HL-60 (cell line): ENCODE results near the gene ZNF182.
"Not testable (repeated sequence)": the region's sequence is repeated elsewhere in the genome, so short reads cannot be mapped to it uniquely, and the experiment has no call there.

ENCODE experiments used
- DNase-seq, 2 experiments: peaks; one replicate each; pipeline ENCODE4 v3.0.0-alpha.2; 2010 to 2020; ENCODE audit warnings: low read depth in 1 of 2, low spot score in 1 of 2
- H3K27ac ChIP-seq: fragments of 250-450 bp; sonication (Bioruptor Pico); replicated peaks from 2 replicates; pipeline ENCODE4 v1.5.1; 2020; ENCODE audit warnings: mild to moderate bottlenecking, moderate library complexity
- H3K27me3 ChIP-seq: fragments of 250-450 bp; sonication (Bioruptor Pico); 2 replicates; pipeline ENCODE4 v1.5.1; 2021; ENCODE audit warnings: mild to moderate bottlenecking, moderate library complexity; ENCODE audit not compliant: insufficient read depth, poor library complexity, severe bottlenecking
- H3K4me3 ChIP-seq: replicated peaks from 2 replicates; pipeline ENCODE4 v1.5.1; 2011; ENCODE audit warnings: mild to moderate bottlenecking, control low read depth, low read length; ENCODE audit not compliant: insufficient read depth
- CTCF ChIP-seq: IDR thresholded peaks from one replicate; pipeline ENCODE4 v1.5.1; 2011; ENCODE audit warnings: low read length, control low read depth, inconsistent platforms; ENCODE audit not compliant: insufficient read depth
- GABPA ChIP-seq: IDR thresholded peaks from 2 replicates; pipeline ENCODE4 v1.6.1; 2012; ENCODE audit warnings: low read depth
- POLR2AphosphoS5 ChIP-seq: IDR thresholded peaks from 2 replicates; pipeline ENCODE4 v1.6.1; 2012; ENCODE audit warnings: low read depth
- REST ChIP-seq: IDR thresholded peaks from 2 replicates; pipeline ENCODE4 v1.6.1; 2012; ENCODE audit warnings: low read depth; ENCODE audit not compliant: insufficient replicate concordance
- SPI1 ChIP-seq: IDR thresholded peaks from 2 replicates; pipeline ENCODE4 v1.6.1; 2012; ENCODE audit warnings: low read depth, mild to moderate bottlenecking, borderline replicate concordance

Gene ZNF182

GRCh38 chrX:47976254-47977151 lies 27.3 kb downstream of the ZNF182 start:
- no peak for TF ChIP-seq REST
- no peak for TF ChIP-seq POLR2AphosphoS5
- no peak for TF ChIP-seq GABPA
- no peak for TF ChIP-seq CTCF
- TF ChIP-seq SPI1: no peak
- no peaks in the 10 kb centered on the region for H3K27me3 ChIP-seq
- no peak overlapping the region for H3K4me3 ChIP-seq
- H3K27ac ChIP-seq: no peak overlapping the region
- no peak for DNase-seq

- Histone ChIP-seq H3K27me3 (no peaks in the 10 kb centered on the region), H3K4me3 (no peak overlapping the region), H3K27ac (no peak overlapping the region)
- no peak for TF ChIP-seq POLR2AphosphoS5
- TF ChIP-seq GABPA: no peak
- no peak for TF ChIP-seq REST
- TF ChIP-seq SPI1: no peak
- TF ChIP-seq CTCF: no peak
- DNase-seq: no peak
Measured at GRCh38 chrX:47973235-47973634, 30.6 kb downstream of the ZNF182 start.

GRCh38 chrX:47965526-47965925 lies 38.3 kb downstream of the ZNF182 start:
- H3K27me3 ChIP-seq, DNase-seq: not testable (repeated sequence)

GRCh38 chrX:47961830-47962229 lies 42.0 kb downstream of the ZNF182 start:
- not testable (repeated sequence) for H3K4me3 ChIP-seq, DNase-seq, H3K27ac ChIP-seq, H3K27me3 ChIP-seq

More at GRCh38 chrX:47965526-47965925, 38.3 kb downstream of the ZNF182 start:
- H3K27ac ChIP-seq, H3K4me3 ChIP-seq: not testable (repeated sequence)

- TF ChIP-seq POLR2AphosphoS5 (no peak), CTCF (no peak), SPI1 (no peak; the same call in 1 of the 2 replicates), REST (no peak), GABPA (no peak)
- peak; percentile 25 to 42 for DNase-seq
Measured at GRCh38 chrX:47960406-47960805, 43.4 kb downstream of the ZNF182 start.

More at GRCh38 chrX:47960406-47960805, 43.4 kb downstream of the ZNF182 start:
- H3K27ac ChIP-seq: no peak overlapping the region
- no peaks in the 10 kb centered on the region for H3K27me3 ChIP-seq
- no peak overlapping the region for H3K4me3 ChIP-seq
